CD14-positive monocyte (primary cell): ENCODE results near the gene GRIN3B. TPM values are rescaled to one million over a fixed set of nuclear protein-coding genes. Genes with fewer than 3 reads are reported as not detected.

ENCODE experiments used
- DNase-seq, 3 donors: peaks; one replicate each; pipeline ENCODE4 v3.0.0-alpha.2; 2011 to 2022
- H2AFZ ChIP-seq: 2 replicates; pipeline ENCODE4 v1.6.0; 2012; ENCODE audit warnings: mild to moderate bottlenecking, low read depth, low read length, inconsistent platforms; ENCODE audit not compliant: insufficient read depth, poor library complexity, severe bottlenecking
- H3K27ac ChIP-seq, 2 donors: 1 replicate in 1 of 2; 2 replicates in 1 of 2; pipeline ENCODE4 v1.5.1; 2012 to 2013; ENCODE audit warnings: low read length in 2 of 2, control low read depth in 1 of 2, inconsistent platforms in 1 of 2, low read depth in 1 of 2, mild to moderate bottlenecking in 1 of 2
- H3K27me3 ChIP-seq, 2 donors: one replicate each; pipeline versions ENCODE4 v1.6.0 to v1.6.1; 2011 to 2013; ENCODE audit warnings: low read length in 2 of 2; ENCODE audit not compliant: control insufficient read depth in 2 of 2, insufficient read depth in 2 of 2
- H3K36me3 ChIP-seq, 2 donors: replicated peaks in 1 of 2; 1 replicate in 1 of 2; 2 replicates in 1 of 2; pipeline versions ENCODE4 v1.5.1 to v1.6.1; 2012 to 2013; ENCODE audit warnings: low read length in 2 of 2, control low read depth in 1 of 2, inconsistent platforms in 1 of 2, mild to moderate bottlenecking in 1 of 2; ENCODE audit not compliant: insufficient read depth in 2 of 2, control insufficient read depth in 1 of 2
- H3K4me1 ChIP-seq, 2 donors: 1 replicate in 1 of 2; 2 replicates in 1 of 2; pipeline versions ENCODE4 v1.5.1 to v1.6.1; 2012 to 2013; ENCODE audit warnings: low read length in 2 of 2, control low read depth in 1 of 2, inconsistent platforms in 1 of 2, mild to moderate bottlenecking in 1 of 2, moderate library complexity in 1 of 2; ENCODE audit not compliant: insufficient read depth in 2 of 2, control insufficient read depth in 1 of 2
- H3K4me2 ChIP-seq: replicated peaks from 2 replicates; pipeline ENCODE3; 2012; ENCODE audit warnings: low read length, moderate library complexity, mild to moderate bottlenecking; ENCODE audit not compliant: poor library complexity, severe bottlenecking; ENCODE audit errors: extremely low read depth
- H3K4me3 ChIP-seq, 3 experiments: fragments of 200-600 bp in 1 of 3; sonication (generic) in 1 of 3; replicated peaks in 1 of 3; 1 replicate in 2 of 3; 2 replicates in 1 of 3; pipeline ENCODE4 v1.5.1; 2011 to 2013; ENCODE audit warnings: low read length in 3 of 3, mild to moderate bottlenecking in 3 of 3, control low read depth in 2 of 3, low read depth in 2 of 3, inconsistent platforms in 1 of 3, moderate library complexity in 1 of 3
- H3K79me2 ChIP-seq: 2 replicates; pipeline ENCODE4 v1.6.0; 2012; ENCODE audit warnings: mild to moderate bottlenecking, control low read depth, inconsistent platforms, low read length, moderate library complexity; ENCODE audit not compliant: insufficient read depth
- H3K9ac ChIP-seq: 2 replicates; pipeline ENCODE4 v1.6.0; 2017; ENCODE audit warnings: low read length, mild to moderate bottlenecking; ENCODE audit not compliant: insufficient read depth, poor library complexity, severe bottlenecking
- H3K9me3 ChIP-seq, 2 donors: replicated peaks in 1 of 2; 1 replicate in 1 of 2; 2 replicates in 1 of 2; pipeline versions ENCODE4 v1.5.1 to v1.6.1; 2012 to 2013; ENCODE audit warnings: low read length in 2 of 2, control low read depth in 1 of 2; ENCODE audit not compliant: control insufficient read depth in 1 of 2, insufficient read depth in 1 of 2
- H4K20me1 ChIP-seq: 2 replicates; pipeline ENCODE4 v1.6.0; 2012; ENCODE audit warnings: mild to moderate bottlenecking, low read length, control low read depth, moderate library complexity; ENCODE audit not compliant: insufficient read depth
- H3K27ac Mint-ChIP-seq, 7 donors: one replicate each; pipeline ENCODE4 v1.8.0; 2020; ENCODE audit warnings: mild to moderate bottlenecking in 7 of 7, mixed read lengths in 7 of 7, moderate library complexity in 6 of 7, inconsistent platforms in 2 of 7
- H3K27me3 Mint-ChIP-seq, 3 donors: one replicate each; pipeline ENCODE4 v1.8.0; 2021 to 2022; ENCODE audit warnings: low read depth in 3 of 3, mild to moderate bottlenecking in 3 of 3, mixed read lengths in 3 of 3, moderate library complexity in 3 of 3, inconsistent platforms in 1 of 3
- H3K36me3 Mint-ChIP-seq, 2 donors: one replicate each; pipeline ENCODE4 v1.8.0; 2020; ENCODE audit warnings: mixed read lengths in 2 of 2, inconsistent platforms in 1 of 2, mild to moderate bottlenecking in 1 of 2
- H3K4me1 Mint-ChIP-seq: one replicate; pipeline ENCODE4 v1.8.0; 2020; ENCODE audit warnings: mild to moderate bottlenecking, mixed read lengths
- H3K4me3 Mint-ChIP-seq, 2 donors: one replicate each; pipeline ENCODE4 v1.8.0; 2020; ENCODE audit warnings: mild to moderate bottlenecking in 2 of 2, mixed read lengths in 2 of 2, moderate library complexity in 1 of 2
- H3K9me3 Mint-ChIP-seq, 7 donors: one replicate each; pipeline ENCODE4 v1.8.0; 2020 to 2022; ENCODE audit warnings: mixed read lengths in 7 of 7, mild to moderate bottlenecking in 6 of 7, moderate library complexity in 6 of 7, inconsistent platforms in 2 of 7
- WGBS: methylation state at CpG from one replicate; pipeline ENCODE4 v1.1.5; 2013; ENCODE audit warnings: missing lambda C conversion rate; ENCODE audit not compliant: insufficient coverage; 5-methylcytosine and 5-hydroxymethylcytosine counted together
- intact Hi-C, 2 donors: fragments of 100-400 bp; cut with micrococcal nuclease; formaldehyde crosslinking; loops; one replicate each; pipeline versions ENCODE4 v1.15.0 to v1.15.1; 2023
- polyA plus RNA-seq, 3 donors: library from polyadenylated mRNA; depleted of rRNA in 1 of 3; unstranded in 2 of 3; stranded (reverse) in 1 of 3; fragments of 300-500 nt in 2 of 3; fragments of >200 nt in 1 of 3; fragmentation: Illumina TruSeq in 2 of 3; gene quantifications; 1 replicate in 2 of 3; 2 replicates in 1 of 3; pipeline ENCODE4 v1.2.3, GENCODE V29; 2012 to 2021
- TF ChIP-seq, protein P1 (sequence below): fragments of 200-600 bp; IDR thresholded peaks from one replicate; pipeline ENCODE4 v1.8.0; 2022; ENCODE audit warnings: antibody characterized with exemption, mild to moderate bottlenecking

Gene GRIN3B
- polyA plus RNA-seq, 3 donors = 0.13 to 0.27 TPM; not detected in 1

- no peaks in the 10 kb centered on the region for H3K27me3 ChIP-seq
- WGBS = 4% methylated on average over 61 of the region's 63 CpGs
- H2AFZ ChIP-seq = peak within 1 kb of the TSS; percentile 86
- intact Hi-C loops = loop anchor here (2.0 to 10.0 kb wide), 2 partner anchors 13 to 79 kb away; partner anchors contain the start of gene GPX4 (in 1 of the 2)
- H3K4me3 ChIP-seq = peak within 1 kb of the TSS; percentile 62 to 92 (median 89)
- Mint-ChIP-seq H3K9me3 (no peaks in the 10 kb centered on the region), H3K27ac (peak within 1 kb of the TSS; percentile 70 to 94 (median 88)), H3K4me1 (peaks cover 28% of the 10 kb centered on the region), H3K4me3 (peak within 1 kb of the TSS; percentile 97), H3K36me3 (peaks cover 6 to 10% of the 10 kb centered on the region in 2 donors), H3K27me3 (peaks cover 0 to 2% (median 0%) of the 10 kb centered on the region in 3 donors)
- peak in 2 of 3 donors; percentile 56 to 65 for DNase-seq
- peak within 1 kb of the TSS; percentile 30 to 73 for H3K27ac ChIP-seq
- H4K20me1 ChIP-seq = peaks cover 43% of the 10 kb centered on the region
- H3K79me2 ChIP-seq = peaks cover 52% of the 10 kb centered on the region
- H3K4me1 ChIP-seq = peaks cover 33 to 45% of the 10 kb centered on the region in 2 donors
- H3K9ac ChIP-seq = peak within 1 kb of the TSS; percentile 84
- TF ChIP-seq, protein P1, sequence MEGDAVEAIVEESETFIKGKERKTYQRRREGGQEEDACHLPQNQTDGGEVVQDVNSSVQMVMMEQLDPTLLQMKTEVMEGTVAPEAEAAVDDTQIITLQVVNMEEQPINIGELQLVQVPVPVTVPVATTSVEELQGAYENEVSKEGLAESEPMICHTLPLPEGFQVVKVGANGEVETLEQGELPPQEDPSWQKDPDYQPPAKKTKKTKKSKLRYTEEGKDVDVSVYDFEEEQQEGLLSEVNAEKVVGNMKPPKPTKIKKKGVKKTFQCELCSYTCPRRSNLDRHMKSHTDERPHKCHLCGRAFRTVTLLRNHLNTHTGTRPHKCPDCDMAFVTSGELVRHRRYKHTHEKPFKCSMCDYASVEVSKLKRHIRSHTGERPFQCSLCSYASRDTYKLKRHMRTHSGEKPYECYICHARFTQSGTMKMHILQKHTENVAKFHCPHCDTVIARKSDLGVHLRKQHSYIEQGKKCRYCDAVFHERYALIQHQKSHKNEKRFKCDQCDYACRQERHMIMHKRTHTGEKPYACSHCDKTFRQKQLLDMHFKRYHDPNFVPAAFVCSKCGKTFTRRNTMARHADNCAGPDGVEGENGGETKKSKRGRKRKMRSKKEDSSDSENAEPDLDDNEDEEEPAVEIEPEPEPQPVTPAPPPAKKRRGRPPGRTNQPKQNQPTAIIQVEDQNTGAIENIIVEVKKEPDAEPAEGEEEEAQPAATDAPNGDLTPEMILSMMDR = no peak
- peaks cover 10 to 12% of the 10 kb centered on the region in 2 donors for H3K36me3 ChIP-seq
- H3K4me2 ChIP-seq = peak within 1 kb of the TSS; percentile 99
- no peaks in the 10 kb centered on the region for H3K9me3 ChIP-seq
Measured at GRCh38 chr19:1025960-1026782, 26.0 kb downstream of the GRIN3B start, which contains the start of gene CNN2. CNN2 (plus strand) TSS chr19:1026608; CDS start chr19:1026662, 54 bp downstream.

DNA sequence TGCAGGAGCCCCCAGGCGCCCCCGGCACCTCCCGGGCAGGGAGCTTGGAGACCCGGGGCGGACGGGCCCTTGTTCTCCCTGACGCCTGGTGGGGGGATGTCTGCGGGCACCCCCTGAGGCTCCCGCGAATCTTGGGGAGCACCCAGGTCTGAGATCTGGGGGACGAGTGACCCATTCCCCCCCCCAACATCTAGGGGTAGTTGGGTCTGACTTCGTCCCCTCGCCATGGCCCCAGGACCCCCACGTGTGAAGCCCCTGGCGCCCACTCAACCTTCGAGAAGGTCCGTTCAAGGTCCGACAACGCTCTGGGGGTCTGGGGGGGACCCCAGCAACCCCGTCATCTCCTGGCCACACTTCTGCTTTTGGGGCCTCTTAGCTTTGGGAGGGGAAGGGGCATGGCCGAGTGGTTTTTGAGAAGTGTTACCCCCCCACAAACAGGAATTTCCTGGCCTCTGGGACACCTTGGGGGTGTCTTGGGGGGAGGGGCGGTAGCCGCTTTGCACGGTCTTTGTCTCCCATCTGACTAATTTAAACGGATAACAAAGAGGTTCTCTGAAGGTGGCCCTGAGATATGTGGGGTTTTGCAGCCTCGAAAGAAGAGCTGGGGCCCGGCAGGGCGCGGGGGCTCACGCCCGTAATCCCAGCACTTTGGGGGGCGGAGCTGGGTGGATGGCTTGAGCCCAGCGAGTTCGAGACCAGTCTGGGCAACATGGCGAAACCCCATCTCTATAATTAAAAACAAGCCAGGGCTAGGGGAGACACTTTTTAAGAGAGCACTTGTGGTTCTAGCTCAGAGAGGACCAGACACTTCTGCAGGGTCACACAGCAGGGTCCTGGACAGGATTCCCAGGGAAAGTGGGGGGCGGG, 26.8 kb downstream of the GRIN3B start:
- peaks cover 0 to 2% (median 0%) of the 10 kb centered on the region in 3 donors for H3K27me3 Mint-ChIP-seq
- DNase-seq = peak in 2 of 3 donors; percentile 30 to 67
- Histone ChIP-seq H3K4me1 (peaks cover 25 to 40% of the 10 kb centered on the region in 2 donors), H3K79me2 (peaks cover 54% of the 10 kb centered on the region), H3K9ac (peak overlapping the region; percentile 84), H3K27ac (peak overlapping the region; percentile 16 to 73), H2AFZ (peak overlapping the region; percentile 86), H3K9me3 (no peaks in the 10 kb centered on the region), H3K36me3 (peaks cover 14 to 19% of the 10 kb centered on the region in 2 donors), H4K20me1 (peaks cover 48% of the 10 kb centered on the region), H3K27me3 (no peaks in the 10 kb centered on the region), H3K4me2 (peak overlapping the region; percentile 99), H3K4me3 (peak overlapping the region; percentile 62 to 92 (median 89))
- peaks cover 0 to 3% (median 0%) of the 10 kb centered on the region in 7 donors for H3K9me3 Mint-ChIP-seq
- peak overlapping the region; percentile 70 to 94 (median 88) for H3K27ac Mint-ChIP-seq
- H3K36me3 Mint-ChIP-seq = peaks cover 8 to 14% of the 10 kb centered on the region in 2 donors
- intact Hi-C loops = loop anchor here in 1 of 2 donors (10.0 kb wide), 1 partner anchor 78 kb away; the partner anchor contains the start of gene GPX4
- 20% methylated on average over 2 of the region's 36 CpGs for WGBS
- peak overlapping the region; percentile 97 for H3K4me3 Mint-ChIP-seq
- peaks cover 23% of the 10 kb centered on the region for H3K4me1 Mint-ChIP-seq
- TF ChIP-seq, protein P1 = no peak
